Testis (tissue), 2 donors: Measurements from ENCODE around the gene SLC39A9.
"Not testable (repeated sequence)": the region's sequence is repeated elsewhere in the genome, so short reads cannot be mapped to it uniquely, and the experiment has no call there.

ENCODE experiments used
- POLR2A ChIP-seq: fragments of 450-650 bp; IDR thresholded peaks from one replicate; pipeline ENCODE4 v1.6.1; 2017; ENCODE audit warnings: antibody characterized with exemption, mild to moderate bottlenecking, moderate library complexity
- TF ChIP-seq, protein P1 (sequence below), 3 experiments: fragments of 450-650 bp in 2 of 3; fragments of 200-600 bp in 1 of 3; sonication (generic) in 1 of 3; IDR thresholded peaks; one replicate each; pipeline ENCODE4 v1.5.1; 2016 to 2019; ENCODE audit warnings: antibody characterized with exemption in 3 of 3, mild to moderate bottlenecking in 2 of 3, moderate library complexity in 1 of 3

DNA sequence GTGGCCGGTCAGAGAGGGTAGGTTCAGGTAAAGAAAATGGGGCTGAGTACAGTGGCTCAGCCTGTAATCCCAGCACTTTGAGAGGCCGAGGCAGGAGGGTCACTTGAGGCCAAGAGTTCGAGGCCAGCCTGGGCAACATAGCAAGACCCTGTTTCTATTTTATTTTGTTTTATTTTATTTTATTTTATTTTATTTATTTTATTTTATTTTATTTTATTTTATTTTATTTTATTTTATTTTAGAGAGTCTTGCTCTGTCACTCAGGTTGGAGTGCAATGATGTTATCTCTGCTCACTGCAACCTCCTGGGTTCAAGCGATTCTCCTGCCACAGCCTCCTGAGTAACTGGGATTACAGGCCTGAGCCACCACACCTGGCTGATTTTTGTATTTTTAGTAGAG is 99.4 kb downstream of the SLC39A9 start:
- TF ChIP-seq, protein P1, sequence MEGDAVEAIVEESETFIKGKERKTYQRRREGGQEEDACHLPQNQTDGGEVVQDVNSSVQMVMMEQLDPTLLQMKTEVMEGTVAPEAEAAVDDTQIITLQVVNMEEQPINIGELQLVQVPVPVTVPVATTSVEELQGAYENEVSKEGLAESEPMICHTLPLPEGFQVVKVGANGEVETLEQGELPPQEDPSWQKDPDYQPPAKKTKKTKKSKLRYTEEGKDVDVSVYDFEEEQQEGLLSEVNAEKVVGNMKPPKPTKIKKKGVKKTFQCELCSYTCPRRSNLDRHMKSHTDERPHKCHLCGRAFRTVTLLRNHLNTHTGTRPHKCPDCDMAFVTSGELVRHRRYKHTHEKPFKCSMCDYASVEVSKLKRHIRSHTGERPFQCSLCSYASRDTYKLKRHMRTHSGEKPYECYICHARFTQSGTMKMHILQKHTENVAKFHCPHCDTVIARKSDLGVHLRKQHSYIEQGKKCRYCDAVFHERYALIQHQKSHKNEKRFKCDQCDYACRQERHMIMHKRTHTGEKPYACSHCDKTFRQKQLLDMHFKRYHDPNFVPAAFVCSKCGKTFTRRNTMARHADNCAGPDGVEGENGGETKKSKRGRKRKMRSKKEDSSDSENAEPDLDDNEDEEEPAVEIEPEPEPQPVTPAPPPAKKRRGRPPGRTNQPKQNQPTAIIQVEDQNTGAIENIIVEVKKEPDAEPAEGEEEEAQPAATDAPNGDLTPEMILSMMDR (IDR thresholded peaks at IDR 0.05), result not testable (repeated sequence)
- not testable (repeated sequence) for TF ChIP-seq POLR2A
